ENCODE results near the gene PDLIM1. TPM values are rescaled to one million over a fixed set of nuclear protein-coding genes. Genes with fewer than 3 reads are reported as not detected.

PDLIM1 gene
- total RNA-seq (2021; fragmentation: NEBNext Ultra II Directional; extraction: Animal tissue kit (Norgen Biotek cat#: 25700)) (245 and 264 TPM in 2 replicates), polyA plus RNA-seq (2011; rRNA removed) (169 and 199 TPM in 2 replicates), polyA minus RNA-seq (2011; rRNA and poly(A)+ RNA removed) (142 and 150 TPM in 2 replicates)
- 145 TPM for polyA plus RNA-seq (2011; cell fraction: cytosol; rRNA removed)
- polyA plus RNA-seq (2011; cell fraction: nucleus; rRNA removed): 149 TPM
- polyA plus RNA-seq (2012, experiment 1 of 2): 232 to 293 TPM (median 265 TPM) in 4 replicates
- 278 TPM for polyA plus RNA-seq (2012, experiment 2 of 2)
- polyA plus RNA-seq (2013, experiment 1 of 2): 242 TPM
- 244 TPM for polyA plus RNA-seq (2013, experiment 2 of 2)
- polyA minus RNA-seq (2011; cell fraction: cytosol; rRNA and poly(A)+ RNA removed): 109 TPM
- 70.1 TPM for polyA minus RNA-seq (2011; cell fraction: nucleus; rRNA and poly(A)+ RNA removed)
- long read RNA-seq, experiment 1, transcript PDLIM1-202 (6 exons, 850 nt): minor isoform, 8 of 437 reads
- long read RNA-seq, experiment 1, transcript PDLIM1-204 (2 exons, 453 nt): minor isoform, 9 of 437 reads
- long read RNA-seq, experiment 1, transcript PDLIM1-201 (7 exons, 1,452 nt): major isoform, 251 of 437 reads
- long read RNA-seq, experiment 1, partial matches to known transcripts: 126 of 437 reads
- long read RNA-seq, experiment 1, other reads (novel, unspliced or antisense): 43 of 437 reads
- long read RNA-seq, experiment 2, transcript PDLIM1-201 (7 exons, 1,452 nt): major isoform, 43 of 53 reads
- long read RNA-seq, experiment 2, partial matches to known transcripts: 5 of 53 reads
- long read RNA-seq, experiment 2, other reads (novel, unspliced or antisense): 1 of 53 reads

DNA sequence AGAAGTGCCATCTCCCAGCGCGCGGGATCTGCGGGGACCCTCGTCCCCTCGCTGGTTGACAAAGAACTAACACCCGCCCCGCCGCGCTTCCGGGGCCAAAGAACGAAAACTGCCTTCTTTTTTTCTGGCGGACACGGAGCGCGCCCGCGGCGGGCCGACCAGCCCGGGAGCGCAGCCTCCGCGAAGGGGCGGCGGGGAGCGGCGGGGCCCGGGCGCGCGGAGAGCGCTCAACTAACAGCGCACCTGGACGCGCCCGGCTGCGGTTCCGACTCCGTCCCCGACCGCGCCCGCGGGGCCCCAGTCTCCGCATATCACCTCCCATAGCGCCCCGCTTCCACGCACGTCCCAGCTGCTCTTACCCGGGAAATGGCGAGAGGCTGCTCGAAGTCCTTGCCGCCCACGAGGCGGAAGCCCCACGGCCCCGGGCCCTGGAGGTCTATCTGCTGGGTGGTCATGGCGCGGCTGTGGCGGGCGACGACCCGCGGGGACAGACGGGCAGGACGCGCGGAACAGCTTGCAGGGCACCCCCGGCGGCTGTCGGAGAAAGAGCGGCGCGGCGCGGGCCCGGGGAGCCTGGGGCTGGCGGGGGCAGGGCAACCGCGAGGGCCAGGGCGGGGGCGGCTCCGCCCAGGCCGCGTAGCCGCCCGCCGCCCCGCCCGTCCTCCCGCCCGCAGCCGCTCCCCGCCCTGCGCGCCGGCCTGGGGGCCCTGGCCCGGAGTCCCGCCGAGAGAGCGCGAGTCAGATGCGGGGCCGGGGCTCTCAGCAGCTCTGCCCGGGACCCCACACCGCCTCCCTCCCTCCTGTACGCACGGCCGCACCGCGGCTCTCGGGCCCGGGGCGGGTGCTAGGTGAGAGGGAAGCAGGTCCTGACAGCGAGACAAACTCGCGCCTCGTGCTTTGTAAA, at the start of gene PDLIM1:
Gene PDLIM1, minus strand, starts transcription at position 543 of the 904 bp plus-strand sequence. Its CDS starts 88 bp downstream, at position 455.
- Histone ChIP-seq H2BK20ac (ENCODE audit: low read length) (peak within 1 kb of the TSS; percentile 74), H3K4me3 (ENCODE audit: extremely low read depth in 1 of 4, insufficient read depth in 2 of 4, low read depth in 3 of 4, low read length in 4 of 4) (peak within 1 kb of the TSS; percentile 75 to 93 (median 86)), H3K4me2 (ENCODE audit: insufficient read depth in 1 of 2, low read depth in 2 of 2, low read length in 2 of 2) (peak within 1 kb of the TSS; percentile 84 to 98), H3K27ac (ENCODE audit: low read depth, low read length) (peak within 1 kb of the TSS; percentile 29; the same call in 1 of the 2 replicates), H2BK5ac (ENCODE audit: low read depth, low read length) (peak within 1 kb of the TSS; percentile 49; the same call in 1 of the 2 replicates), H4K8ac (ENCODE audit: extremely low read depth, insufficient read depth, low read length) (peak within 1 kb of the TSS; percentile 86), H2BK120ac (replicated peaks; ENCODE audit: low read depth, low read length) (no peak within 1 kb of the TSS), H2BK12ac (ENCODE audit: low read depth, low read length) (peak within 1 kb of the TSS; percentile 80; the same call in 1 of the 2 replicates), H3K27me3 (replicated peaks in 1 of 4; ENCODE audit: control insufficient read depth in 3 of 4, extremely low read depth in 1 of 4, insufficient read depth in 3 of 4, low read length in 3 of 4) (peaks cover 2 to 18% (median 17%) of the 10 kb centered on the region in 4 experiments), H4K91ac (replicated peaks; ENCODE audit: insufficient read length, low read length) (peak within 1 kb of the TSS; percentile 34), H3K9ac (replicated peaks in 1 of 4; ENCODE audit: extremely low read depth in 1 of 4, low read depth in 3 of 4, low read length in 3 of 4) (peak within 1 kb of the TSS; percentile 62 to 73 (median 70)), H3K9me3 (ENCODE audit: insufficient read depth in 2 of 2, low read depth in 1 of 2, low read length in 1 of 2) (no peaks in the 10 kb centered on the region), H3K23ac (ENCODE audit: insufficient read length) (no peak within 1 kb of the TSS), H4K20me1 (replicated peaks in 1 of 2; ENCODE audit: control insufficient read depth in 1 of 2, insufficient read depth in 2 of 2, low read length in 2 of 2) (peaks cover 0 to 4% of the 10 kb centered on the region in 2 experiments), H3K18ac (ENCODE audit: extremely low read depth, low read length) (peak within 1 kb of the TSS; percentile 78), H3K4ac (replicated peaks; ENCODE audit: insufficient read length, low read depth, low read length) (no peak within 1 kb of the TSS), H3K56ac (replicated peaks; ENCODE audit: insufficient read length, low read depth, low read length) (peak within 1 kb of the TSS; percentile 47), H4K5ac (ENCODE audit: insufficient read length, low read depth, low read length) (peak within 1 kb of the TSS; percentile 80), H3K79me2 (ENCODE audit: control insufficient read depth in 1 of 2, insufficient read depth in 2 of 2, low read length in 2 of 2) (peaks cover 27 to 44% of the 10 kb centered on the region in 2 experiments), H2AK5ac (ENCODE audit: low read depth, low read length) (peak within 1 kb of the TSS; percentile 58; the same call in 1 of the 2 replicates), H2AFZ (ENCODE audit: low read length) (no peak within 1 kb of the TSS), H2BK15ac (ENCODE audit: low read length) (peak within 1 kb of the TSS; percentile 31; the same call in 1 of the 2 replicates), H3K36me3 (ENCODE audit: control insufficient read depth in 2 of 4, insufficient read depth in 4 of 4, low read length in 3 of 4) (peaks cover 0 to 3% (median 0%) of the 10 kb centered on the region in 4 experiments; a peak in 1 of 8 replicates), H3K4me1 (replicated peaks in 1 of 4; ENCODE audit: control insufficient read depth in 3 of 4, insufficient read depth in 4 of 4, low read length in 3 of 4) (peaks cover 12 to 15% (median 14%) of the 10 kb centered on the region in 4 experiments), H3K14ac (ENCODE audit: insufficient read length) (no peak within 1 kb of the TSS), H3K79me1 (ENCODE audit: low read depth, low read length) (peaks cover 9% of the 10 kb centered on the region), H3K23me2 (ENCODE audit: low read depth, low read length) (peaks cover 3% of the 10 kb centered on the region; the same call in 1 of the 2 replicates)
- DNase-seq (ENCODE audit: low read depth in 1 of 2, low spot score in 2 of 2) (peak in 1 of 2 experiments; percentile 83), FAIRE-seq (no peak)
- ChIA-PET CTCF (ENCODE audit: partially characterized antibody) (interaction anchor here (0.6 to 1.8 kb wide), 5 partner anchors 10 to 75 kb away, joined by 3 read pairs; no protein-coding TSS in a partner anchor), POLR2A (ENCODE audit: partially characterized antibody) (interaction anchor here (1.0 kb wide), 2 partner anchors 12 to 60 kb away, joined by 3 read pairs; no protein-coding TSS in a partner anchor)
- 5% methylated on average over 47 of the region's 119 CpGs; no CpG with 5 or more reads in 1 of the 2 experiments for WGBS, 2 experiments (ENCODE audit: extremely low coverage in 1 of 2, insufficient coverage in 1 of 2, insufficient read length in 1 of 2, insufficient replicate concordance in 2 of 2, low coverage in 1 of 2, low lambda C conversion rate in 2 of 2, missing lambda C conversion rate in 1 of 2)
- no peak for TF ChIP-seq SIX5 (IDR thresholded peaks at IDR 0.05; ENCODE audit: low read depth, low read length)
- TF ChIP-seq CTCF (IDR thresholded peaks at IDR 0.05; ENCODE audit: control extremely low read depth in 1 of 3, insufficient read depth in 1 of 3, low read depth in 1 of 3, low read length in 3 of 3): peak in 1 of 3 experiments; percentile 22; a peak in 1 of 4 replicates
- TF ChIP-seq PHF8 (conservative IDR thresholded peaks at IDR 0.05; ENCODE audit: low read depth, low read length): peak; percentile 44

Data from H1 (cell line).